ENCODE measurements around the gene COMMD6.
"Not testable (repeated sequence)": the region's sequence is repeated elsewhere in the genome, so short reads cannot be mapped to it uniquely, and the experiment has no call there.

Gene COMMD6
- 71.7 to 73.0 reads per million in 2 donors for total RNA-seq

- DNase-seq: peak; percentile 55
Measured at GRCh38 chr13:75537401-75538365, at the start of gene COMMD6. COMMD6 (minus strand) TSS chr13:75537841; CDS start chr13:75537805, 36 bp downstream.

- no peak for DNase-seq
Measured at GRCh38 chr13:75585153-75585552, 47.5 kb upstream of the COMMD6 start.

GRCh38 chr13:75583091-75583490 lies 45.5 kb upstream of the COMMD6 start:
- no peak for DNase-seq

- DNase-seq: no peak
Measured at GRCh38 chr13:75581874-75582640, 44.4 kb upstream of the COMMD6 start.

GRCh38 chr13:75579529-75579928 lies 41.9 kb upstream of the COMMD6 start:
- DNase-seq: no peak

- no peak for DNase-seq
Measured at GRCh38 chr13:75569576-75569975, 31.9 kb upstream of the COMMD6 start.

- DNase-seq: no peak
Measured at GRCh38 chr13:75566658-75567057, 29.0 kb upstream of the COMMD6 start.

- no peak for DNase-seq
Measured at GRCh38 chr13:75558145-75558840, 20.7 kb upstream of the COMMD6 start.

GRCh38 chr13:75556961-75557360 lies 19.3 kb upstream of the COMMD6 start:
- DNase-seq: no peak

- DNase-seq: no peak
Measured at GRCh38 chr13:75555836-75556235, 18.2 kb upstream of the COMMD6 start.

- no peak for DNase-seq
Measured at GRCh38 chr13:75554981-75555380, 17.3 kb upstream of the COMMD6 start.

- no peak for DNase-seq
Measured at GRCh38 chr13:75554464-75554863, 16.8 kb upstream of the COMMD6 start.

- DNase-seq: no peak
Measured at GRCh38 chr13:75550159-75550567, 12.5 kb upstream of the COMMD6 start.

- DNase-seq: peak; percentile 96
Measured at GRCh38 chr13:75549262-75550158, 11.9 kb upstream of the COMMD6 start, which contains the start of gene UCHL3. UCHL3 (plus strand) TSS chr13:75549791; CDS start chr13:75549821, 30 bp downstream.

GRCh38 chr13:75547917-75548316 lies 10.3 kb upstream of the COMMD6 start:
- no peak for DNase-seq

GRCh38 chr13:75545386-75545785 lies 7.7 kb upstream of the COMMD6 start:
- not testable (repeated sequence) for DNase-seq

- DNase-seq: no peak
Measured at GRCh38 chr13:75544681-75545330, 7.2 kb upstream of the COMMD6 start.

- DNase-seq: no peak
Measured at GRCh38 chr13:75541961-75542360, 4.3 kb upstream of the COMMD6 start.

- DNase-seq: no peak
Measured at GRCh38 chr13:75541287-75541686, 3.6 kb upstream of the COMMD6 start.

GRCh38 chr13:75533861-75534260 lies 3.8 kb downstream of the COMMD6 start:
- DNase-seq: no peak

- DNase-seq: no peak
Measured at GRCh38 chr13:75530549-75530961, 7.1 kb downstream of the COMMD6 start.
